Endodermal cell (in vitro differentiated cells): ENCODE data around the gene PHOX2A. TPM values are rescaled to one million over a fixed set of nuclear protein-coding genes. Genes with fewer than 3 reads are reported as not detected.
A peak's percentile ranks its signal among the peaks of the same experiment; 100 is the strongest.

Source experiments
- DNase-seq: peaks from one replicate; pipeline ENCODE4 v3.0.0-alpha.2; 2017
- H3K27ac ChIP-seq: 2 replicates; pipeline ENCODE4 v1.5.1; 2013; ENCODE audit warnings: mild to moderate bottlenecking, low read depth, low read length, moderate library complexity
- H3K27me3 ChIP-seq: 2 replicates; pipeline ENCODE4 v1.6.1; 2013; ENCODE audit warnings: mild to moderate bottlenecking, low read length, moderate library complexity; ENCODE audit not compliant: insufficient read depth, control insufficient read depth, poor library complexity, severe bottlenecking
- H3K36me3 ChIP-seq: 2 replicates; pipeline ENCODE4 v1.7.0; 2013; ENCODE audit warnings: mild to moderate bottlenecking, low read length, moderate library complexity; ENCODE audit not compliant: control insufficient read depth, insufficient read depth
- H3K4me1 ChIP-seq: one replicate; pipeline ENCODE4 v1.7.0; 2013; ENCODE audit warnings: low read length; ENCODE audit not compliant: control insufficient read depth, insufficient read depth
- H3K4me3 ChIP-seq: 2 replicates; pipeline ENCODE4 v1.5.1; 2013; ENCODE audit warnings: mild to moderate bottlenecking, low read length, moderate library complexity
- H3K9ac ChIP-seq: 2 replicates; pipeline ENCODE4 v1.6.1; 2013; ENCODE audit warnings: mild to moderate bottlenecking, low read length, moderate library complexity; ENCODE audit not compliant: poor library complexity, severe bottlenecking; ENCODE audit errors: extremely low read depth
- H3K9me3 ChIP-seq: 2 replicates; pipeline ENCODE4 v1.6.1; 2013; ENCODE audit warnings: mild to moderate bottlenecking, low read length, moderate library complexity; ENCODE audit not compliant: control insufficient read depth
- H3K27ac Mint-ChIP-seq: 2 replicates; pipeline ENCODE4 v1.8.0; 2020; ENCODE audit warnings: mixed read lengths
- H3K27me3 Mint-ChIP-seq: 2 replicates; pipeline ENCODE4 v1.8.0; 2021; ENCODE audit warnings: mild to moderate bottlenecking, mixed read lengths; ENCODE audit not compliant: insufficient read depth
- H3K36me3 Mint-ChIP-seq: 2 replicates; pipeline ENCODE4 v1.8.0; 2020; ENCODE audit warnings: low read depth, mixed read lengths
- H3K4me1 Mint-ChIP-seq: 2 replicates; pipeline ENCODE4 v1.8.0; 2020; ENCODE audit warnings: mixed read lengths
- H3K4me3 Mint-ChIP-seq: 2 replicates; pipeline ENCODE4 v1.8.0; 2020; ENCODE audit warnings: mild to moderate bottlenecking, moderate library complexity, mixed read lengths
- H3K9me3 Mint-ChIP-seq: 2 replicates; pipeline ENCODE4 v1.8.0; 2020; ENCODE audit warnings: mild to moderate bottlenecking, mixed read lengths
- CTCF ChIP-seq: fragments of 200-600 bp; sonication (generic); conservative IDR thresholded peaks from 2 replicates; pipeline ENCODE4 v1.5.0; 2021; ENCODE audit warnings: antibody characterized with exemption, mild to moderate bottlenecking
- WGBS, 2 experiments: methylation state at CpG; one replicate each; pipeline versions ENCODE4 v1.1.5 to v1.1.7; 2013; ENCODE audit warnings: missing lambda C conversion rate in 2 of 2, mixed read lengths in 1 of 2; ENCODE audit not compliant: insufficient coverage in 1 of 2, insufficient read length in 1 of 2; 5-methylcytosine and 5-hydroxymethylcytosine counted together
- total RNA-seq, 2 donors: library from RNA; stranded (reverse); fragmentation: NEBNext Ultra II Directional in 1 of 2; extraction: Animal tissue kit (Norgen Biotek cat#: 25700) in 1 of 2; gene quantifications; 2 replicates in 1 of 2; 3 replicates in 1 of 2; pipeline ENCODE4 v1.2.1, GENCODE V29; 2021

The PHOX2A gene
- total RNA-seq, 2 donors from 2014 or later, result 0.92 TPM; not detected in 1

DNA sequence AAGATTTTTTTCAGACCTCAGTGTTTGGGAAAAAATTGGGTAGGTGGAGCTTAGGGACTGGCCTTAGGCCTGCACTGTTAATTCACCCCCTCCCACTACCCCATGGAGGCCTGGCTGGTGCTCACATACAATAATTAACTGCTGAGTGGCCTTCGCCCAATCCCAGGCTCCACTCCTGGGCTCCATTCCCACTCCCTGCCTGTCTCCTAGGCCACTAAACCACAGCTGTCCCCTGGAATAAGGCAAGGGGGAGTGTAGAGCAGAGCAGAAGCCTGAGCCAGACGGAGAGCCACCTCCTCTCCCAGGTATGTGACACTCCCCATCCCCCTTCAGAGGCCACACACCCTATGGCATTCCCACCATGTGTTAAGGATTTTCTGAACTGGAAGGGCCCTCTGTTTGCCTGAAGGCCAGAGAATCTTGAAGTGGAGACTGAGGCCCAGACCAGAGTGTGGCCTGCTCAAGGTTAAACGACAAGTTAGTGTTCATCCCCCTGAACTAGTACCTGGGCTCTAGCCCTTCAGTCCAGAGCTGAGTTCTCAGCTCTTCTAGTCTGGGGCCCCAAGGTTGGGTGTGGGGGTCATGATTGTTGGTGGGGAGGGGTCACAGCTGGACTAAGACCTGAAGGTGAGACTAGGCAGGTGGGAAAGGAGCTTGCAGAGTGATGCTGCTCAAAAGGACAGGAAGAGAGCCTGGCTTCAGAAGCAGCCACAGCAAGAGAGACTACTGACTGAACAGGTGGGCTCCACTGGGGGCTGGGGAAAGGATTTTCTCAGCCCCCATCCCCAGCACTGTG, 54.3 kb downstream of the PHOX2A start:
- TF ChIP-seq CTCF, result no peak
- DNase-seq, result peak; percentile 89

More for the DNA sequence above, 54.3 kb downstream of the PHOX2A start:
- H3K9me3 Mint-ChIP-seq, result no peaks in the 10 kb centered on the region
- H3K4me3 Mint-ChIP-seq, result peak overlapping the region; percentile 40
- WGBS, 2 experiments, result 68 to 80% methylated on average over 2 to 3 of the region's 3 CpGs
- no peaks in the 10 kb centered on the region for H3K27me3 Mint-ChIP-seq
- no peak overlapping the region for H3K4me3 ChIP-seq
- H3K36me3 ChIP-seq, result no peaks in the 10 kb centered on the region
- H3K4me1 ChIP-seq, result peaks cover 17% of the 10 kb centered on the region
- H3K9ac ChIP-seq, result no peak overlapping the region
- H3K27ac Mint-ChIP-seq, result peak overlapping the region; percentile 97
- H3K36me3 Mint-ChIP-seq, result no peaks in the 10 kb centered on the region
- peaks cover 34% of the 10 kb centered on the region for H3K4me1 Mint-ChIP-seq
- no peaks in the 10 kb centered on the region for H3K9me3 ChIP-seq
- no peak overlapping the region for H3K27ac ChIP-seq
- H3K27me3 ChIP-seq, result no peaks in the 10 kb centered on the region

Other genes starting within 250 kb of the PHOX2A start
- 10 to 100 TPM; 10.8 to 13.0 TPM for gene IL18BP, start 245.3 kb downstream of the PHOX2A start, total RNA-seq
- gene NUMA1, start 163.6 kb downstream of the PHOX2A start, total RNA-seq, result 100 to 1,000 TPM; 130 to 132 TPM
- 1 to 10 TPM; 8.0 to 9.5 TPM for gene LRRC51, start 163.3 kb downstream of the PHOX2A start, total RNA-seq
- gene LAMTOR1, start 140.9 kb downstream of the PHOX2A start, total RNA-seq, result 100 to 1,000 TPM in 1 of 2 donors, 10 to 100 TPM in 1; 92.0 to 104 TPM
- gene TOMT, start 138.3 kb downstream of the PHOX2A start, total RNA-seq, result not detected
- 10 to 100 TPM; 51.2 to 54.9 TPM for gene ANAPC15, start 131.5 kb downstream of the PHOX2A start, total RNA-seq
- not detected for gene FOLR3, start 108.5 kb downstream of the PHOX2A start, total RNA-seq
- gene FOLR1, start 52.0 kb downstream of the PHOX2A start, total RNA-seq, result 10 to 100 TPM; 13.8 to 19.3 TPM
- gene FOLR2, start 27.4 kb downstream of the PHOX2A start, total RNA-seq, result not detected
- 100 to 1,000 TPM; 230 to 325 TPM for gene INPPL1, start 19.4 kb downstream of the PHOX2A start, total RNA-seq
- gene CLPB, start 190.4 kb upstream of the PHOX2A start, total RNA-seq, result 10 to 100 TPM; 15.8 to 18.4 TPM